Measurements from ENCODE around the gene TMC3.
A peak's percentile ranks its signal among the peaks of the same experiment; 100 is the strongest.

The TMC3 gene

DNA sequence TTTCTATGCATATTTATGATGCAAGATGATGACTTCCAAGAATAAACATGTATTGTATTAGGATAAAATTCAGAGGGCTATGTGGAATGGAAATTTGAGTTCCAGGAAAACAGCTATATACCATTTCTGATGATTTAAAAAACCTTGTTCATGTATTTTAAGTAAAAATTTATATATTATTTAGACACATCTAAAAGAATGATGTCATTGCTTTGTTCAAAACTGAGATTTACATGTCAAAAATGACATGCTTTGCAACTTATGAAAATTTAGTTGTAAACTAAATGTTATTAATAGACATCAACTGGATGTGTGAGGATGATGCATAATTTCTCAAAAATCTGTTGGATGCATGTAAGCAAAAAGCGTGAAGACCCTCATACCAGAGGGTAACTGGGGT, 52.3 kb downstream of the TMC3 start:
- DNase-seq: no peak

- DNase-seq: no peak
Measured at GRCh38 chr15:81317642-81318017, 56.4 kb downstream of the TMC3 start.

DNA sequence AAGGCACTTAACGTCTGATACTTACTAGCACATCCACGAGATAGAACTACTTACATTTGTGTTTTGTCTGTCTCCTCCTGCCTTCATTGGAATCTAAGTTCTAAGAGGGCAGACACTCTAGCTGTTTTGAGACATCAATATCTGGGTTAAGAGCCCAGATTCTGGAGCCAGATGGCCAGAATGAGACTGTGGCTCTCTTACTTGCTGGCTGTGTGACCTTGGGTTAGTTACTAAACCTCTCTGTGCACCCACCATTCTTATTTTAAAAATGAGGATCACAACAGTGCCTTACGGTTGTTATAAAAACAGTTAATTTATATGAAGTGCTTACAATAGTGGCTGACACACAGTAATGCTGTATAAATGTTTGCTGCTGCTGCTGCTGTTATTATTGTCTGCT, 57.7 kb downstream of the TMC3 start:
- DNase-seq: no peak

- no peak for DNase-seq
Measured at GRCh38 chr15:81315452-81316175, 58.4 kb downstream of the TMC3 start.

GRCh38 chr15:81314378-81314777, 59.6 kb downstream of the TMC3 start:
- no peak for DNase-seq

DNA sequence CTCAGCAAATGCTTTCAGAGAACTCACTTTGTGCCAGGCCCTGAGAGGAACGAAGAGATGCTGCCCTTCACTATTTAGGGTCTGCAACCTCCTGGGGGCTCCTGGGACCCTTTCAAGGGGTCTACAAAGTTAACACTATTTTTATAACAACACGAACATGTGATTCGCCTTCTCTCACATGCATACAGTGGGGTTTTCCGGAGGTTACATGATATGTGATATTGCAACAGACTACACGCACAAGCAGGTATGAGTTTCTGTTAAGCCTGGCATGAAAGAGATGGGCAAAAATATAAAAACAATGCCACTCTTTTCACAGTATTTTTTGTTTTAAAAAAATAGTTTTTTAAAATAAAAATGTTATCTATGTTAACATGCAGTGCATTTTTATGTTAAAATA, 60.3 kb downstream of the TMC3 start:
- DNase-seq: no peak

DNA sequence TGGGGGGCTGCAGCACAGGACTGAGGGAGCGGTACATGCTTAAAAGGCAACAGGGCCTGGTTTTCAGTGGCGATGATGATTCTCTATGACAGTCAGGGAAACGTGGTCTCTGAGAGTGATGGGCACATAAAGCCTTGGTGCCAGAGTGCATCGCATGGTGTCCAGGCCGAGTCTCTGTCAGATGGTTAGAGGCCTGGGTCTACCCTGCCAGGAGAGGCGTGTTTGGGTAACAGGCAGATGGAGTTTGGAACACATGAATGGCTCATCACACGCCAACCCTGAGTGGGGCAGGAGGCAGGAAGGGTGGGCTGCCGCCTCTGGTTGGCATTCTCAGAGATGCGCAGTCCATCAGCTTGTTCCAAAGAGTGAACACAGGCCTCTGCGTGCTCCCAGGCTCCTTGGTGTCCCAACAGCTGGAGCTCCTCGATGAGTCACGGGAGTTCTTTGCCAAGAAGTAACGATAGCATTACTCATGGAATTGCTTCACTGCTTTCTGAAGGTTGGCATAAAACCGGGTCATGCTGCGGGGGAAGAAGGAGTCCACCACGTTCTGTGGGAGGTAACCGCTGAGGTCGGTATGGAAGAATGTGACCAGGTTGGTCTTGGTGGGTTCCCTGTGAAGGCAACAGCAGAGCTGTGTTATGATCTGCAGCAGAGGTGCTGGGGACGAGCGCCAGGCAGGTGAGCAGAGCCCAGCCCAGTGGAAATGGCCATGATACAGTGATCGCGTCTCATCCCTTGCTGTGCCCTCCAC, 61.0 kb downstream of the TMC3 start:
- no peak for DNase-seq

GRCh38 chr15:81311752-81312464, 62.1 kb downstream of the TMC3 start:
- peak; percentile 17 for DNase-seq

- DNase-seq: no peak
Measured at GRCh38 chr15:81310480-81310879, 63.5 kb downstream of the TMC3 start.

DNA sequence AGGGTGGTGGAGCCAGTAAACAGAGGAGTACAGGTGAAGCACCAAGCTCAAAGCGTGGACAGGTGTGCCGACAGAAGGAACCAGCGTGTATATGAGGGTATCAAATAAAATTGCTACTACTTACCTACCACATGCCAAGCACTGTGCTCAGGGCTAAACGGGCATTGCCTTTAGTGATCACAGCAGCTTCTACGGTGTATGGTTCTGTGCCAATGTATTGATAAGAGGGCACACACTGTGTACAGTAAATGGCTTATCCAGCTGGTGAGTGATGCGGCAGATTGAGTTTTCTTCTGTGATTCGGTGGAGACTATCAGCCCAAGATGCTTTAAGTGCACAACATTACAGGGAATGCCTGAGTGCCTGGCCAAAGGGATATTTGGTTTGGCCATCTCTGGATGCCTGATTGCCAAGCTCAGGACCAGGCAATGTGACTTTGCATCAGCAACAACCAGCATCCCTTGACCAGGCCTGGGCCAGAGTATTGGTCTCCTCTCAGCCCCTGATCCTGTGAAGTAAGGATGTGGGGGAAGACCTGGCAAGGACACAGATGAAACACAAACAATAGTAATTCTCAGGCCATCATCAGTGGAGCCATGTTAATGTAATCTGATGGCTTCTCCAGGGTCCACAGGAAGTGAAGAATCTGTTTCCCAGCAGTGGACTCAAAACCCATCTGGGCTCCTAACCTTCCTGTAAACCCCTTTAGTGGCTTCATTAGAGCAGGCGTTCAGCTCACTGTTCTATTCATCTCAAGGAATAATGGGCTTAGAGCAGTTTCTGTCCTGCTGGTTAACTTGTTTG, 64.2 kb downstream of the TMC3 start:
- DNase-seq: no peak

DNA sequence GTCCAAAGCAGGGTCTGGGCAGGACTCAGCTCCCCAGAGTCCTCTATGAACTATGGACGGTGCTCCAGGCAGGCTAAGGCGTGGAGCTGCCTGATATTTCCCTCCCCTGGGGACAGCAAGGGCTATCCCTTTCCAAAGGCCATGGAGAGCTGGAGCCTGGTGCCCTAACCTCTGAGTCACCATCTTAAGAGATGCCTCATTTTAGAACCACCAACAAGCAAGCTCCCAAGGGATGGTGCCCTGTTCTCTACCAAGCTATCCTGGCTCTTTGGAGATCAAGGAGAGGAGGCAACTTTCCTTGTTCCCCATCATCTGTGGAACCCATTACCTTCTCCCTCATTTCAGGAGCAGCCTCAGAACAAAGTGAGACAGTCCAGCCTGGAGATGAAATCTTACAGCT, 65.8 kb downstream of the TMC3 start:
- DNase-seq: no peak

DNA sequence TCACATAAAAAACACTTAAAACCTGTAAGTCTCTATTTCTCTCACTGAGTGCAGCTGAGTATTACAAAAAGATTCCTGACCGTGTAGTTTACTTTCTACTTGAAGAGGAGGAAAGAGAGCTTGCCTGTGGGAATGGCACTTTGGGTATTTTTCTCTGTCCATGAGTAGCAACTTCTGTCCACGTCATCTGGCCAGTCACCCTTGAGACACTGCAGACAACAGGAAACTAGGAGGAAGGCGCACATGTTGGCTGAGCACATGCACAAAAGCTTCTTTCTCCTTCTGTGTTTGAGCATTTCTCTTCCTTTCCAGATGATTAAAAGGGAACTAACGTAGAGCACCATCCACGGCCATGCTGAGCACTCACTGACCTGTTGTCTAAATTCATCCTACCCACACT, 69.8 kb downstream of the TMC3 start:
- DNase-seq: no peak

DNA sequence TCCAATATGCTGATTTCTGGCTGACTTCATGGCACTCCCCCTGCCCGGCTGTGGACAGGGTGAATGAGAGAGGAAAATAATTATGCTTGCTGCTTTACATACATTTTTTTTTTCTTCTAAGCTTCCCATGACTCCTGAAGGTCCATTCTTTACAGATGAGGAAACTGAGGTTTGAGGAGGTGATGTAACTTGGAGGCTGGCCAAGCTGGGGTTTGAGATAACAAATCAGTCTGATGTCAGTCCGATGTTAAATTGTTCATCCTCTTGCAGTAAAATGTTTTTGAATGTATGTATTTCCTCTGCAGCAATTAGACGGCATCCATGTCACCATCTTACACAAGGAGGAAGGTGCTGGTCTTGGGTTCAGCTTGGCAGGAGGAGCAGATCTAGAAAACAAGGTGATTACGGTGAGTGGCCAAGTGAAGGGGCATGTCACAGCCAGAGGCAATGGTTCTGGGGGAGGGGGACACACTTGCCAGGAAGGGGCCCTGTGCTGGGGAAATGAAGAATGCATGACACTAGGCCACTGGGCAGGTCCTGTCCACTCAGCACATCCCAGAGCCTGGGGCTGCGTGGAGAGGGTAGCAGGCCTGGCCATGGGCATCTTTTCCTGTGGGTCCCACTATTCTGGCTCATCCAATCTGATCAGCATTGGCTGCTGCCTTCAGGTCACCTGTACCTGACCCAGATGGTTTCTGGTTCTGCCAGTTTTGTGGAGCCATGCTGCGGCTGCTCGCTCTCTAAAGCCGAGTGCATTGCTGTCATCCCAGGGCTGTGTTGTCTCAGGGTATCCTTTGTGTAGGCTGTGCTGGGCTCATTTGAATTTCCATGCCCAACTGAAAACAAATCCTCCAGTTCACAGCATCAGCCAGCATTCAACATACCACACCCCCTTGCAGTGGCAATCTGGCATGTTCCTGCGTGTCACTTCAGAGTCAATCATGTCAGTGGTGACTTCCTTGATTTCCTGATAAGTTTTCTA, 70.5 kb downstream of the TMC3 start:
- DNase-seq: no peak

- DNase-seq: no peak
Measured at GRCh38 chr15:81302701-81303109, 71.3 kb downstream of the TMC3 start.

DNA sequence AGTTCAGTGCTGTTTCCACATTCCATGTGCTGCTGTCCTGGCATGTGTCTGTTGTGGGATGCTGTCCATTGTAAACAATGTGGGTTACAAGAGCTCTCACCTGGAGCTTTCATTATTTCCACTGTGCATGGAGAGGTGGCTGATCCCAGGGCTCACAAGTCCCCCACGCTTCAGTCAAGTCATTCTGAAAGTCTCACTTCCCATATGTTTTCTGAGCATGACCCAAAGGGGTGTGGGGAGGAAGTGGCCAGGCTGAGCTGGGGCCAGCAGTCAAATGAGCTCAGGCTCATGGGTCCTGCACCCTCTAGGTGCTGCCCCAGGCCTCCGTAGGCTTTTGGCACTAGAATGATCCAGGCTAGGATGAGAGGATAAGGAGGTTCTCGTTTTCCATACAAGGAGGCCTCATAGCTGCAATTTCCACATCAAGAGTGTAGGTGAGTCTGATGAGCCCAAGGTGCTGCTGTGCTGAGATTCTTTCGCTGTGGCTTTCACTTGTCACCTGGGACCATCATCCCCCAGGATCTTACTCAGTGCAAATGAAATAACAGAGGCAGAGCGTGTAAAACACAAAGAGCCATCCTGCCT, 72.1 kb downstream of the TMC3 start:
- no peak for DNase-seq

GRCh38 chr15:81301385-81301784, 72.6 kb downstream of the TMC3 start:
- DNase-seq: no peak

DNA sequence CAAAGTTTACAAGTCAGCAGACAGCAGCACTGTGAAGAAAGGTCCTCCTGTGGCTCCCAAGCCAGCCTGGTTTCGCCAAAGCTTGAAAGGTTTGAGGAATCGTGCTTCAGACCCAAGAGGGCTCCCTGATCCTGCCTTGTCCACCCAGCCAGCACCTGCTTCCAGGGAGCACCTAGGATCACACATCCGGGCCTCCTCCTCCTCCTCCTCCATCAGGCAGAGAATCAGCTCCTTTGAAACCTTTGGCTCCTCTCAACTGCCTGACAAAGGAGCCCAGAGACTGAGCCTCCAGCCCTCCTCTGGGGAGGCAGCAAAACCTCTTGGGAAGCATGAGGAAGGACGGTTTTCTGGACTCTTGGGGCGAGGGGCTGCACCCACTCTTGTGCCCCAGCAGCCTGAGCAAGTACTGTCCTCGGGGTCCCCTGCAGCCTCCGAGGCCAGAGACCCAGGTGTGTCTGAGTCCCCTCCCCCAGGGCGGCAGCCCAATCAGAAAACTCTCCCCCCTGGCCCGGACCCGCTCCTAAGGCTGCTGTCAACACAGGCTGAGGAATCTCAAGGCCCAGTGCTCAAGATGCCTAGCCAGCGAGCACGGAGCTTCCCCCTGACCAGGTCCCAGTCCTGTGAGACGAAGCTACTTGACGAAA, 74.3 kb downstream of the TMC3 start:
- DNase-seq: no peak

DNA sequence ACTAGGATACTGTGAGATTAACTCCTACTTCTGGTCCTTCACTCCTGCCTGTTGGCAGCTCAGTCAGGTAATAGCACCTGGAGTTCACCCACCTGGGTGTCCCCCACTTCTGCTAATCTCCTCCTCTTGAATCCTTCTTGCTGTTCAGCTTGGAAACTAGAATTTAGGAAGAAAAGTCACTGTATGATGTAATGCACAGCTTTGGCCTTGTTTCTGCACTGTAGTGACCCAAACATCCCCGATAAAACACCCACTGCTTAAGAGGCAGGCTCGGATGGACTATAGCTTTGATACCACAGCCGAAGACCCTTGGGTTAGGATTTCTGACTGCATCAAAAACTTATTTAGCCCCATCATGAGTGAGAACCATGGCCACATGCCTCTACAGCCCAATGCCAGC, 74.9 kb downstream of the TMC3 start:
- DNase-seq: no peak

DNA sequence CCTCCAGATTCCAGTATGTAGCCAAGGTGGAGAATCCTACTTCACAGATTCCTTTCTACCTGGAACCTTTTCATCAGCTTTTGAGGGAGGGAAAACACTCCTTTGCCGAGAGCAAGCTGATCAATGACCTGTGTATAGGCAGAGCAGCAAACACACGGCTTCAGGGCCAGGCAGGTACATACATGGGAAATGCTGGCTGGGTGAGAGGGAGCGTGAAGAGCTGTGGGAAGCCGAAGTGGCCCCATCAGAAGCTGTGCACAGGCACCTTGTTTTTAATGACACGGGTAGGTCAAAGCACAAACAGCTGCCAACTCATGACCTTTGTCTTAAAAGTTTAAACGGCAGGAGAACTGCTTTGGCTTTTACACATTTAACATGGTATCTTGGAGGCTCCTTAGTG, 75.4 kb downstream of the TMC3 start:
- no peak for DNase-seq

GRCh38 chr15:81297603-81298575, 76.1 kb downstream of the TMC3 start:
- DNase-seq: no peak

All from hematopoietic multipotent progenitor cell treated with erythropoietin and hydrocortisone succinate and interleukin-3 and kit ligand, for 8 days (in vitro differentiated cells).